Heart left ventricle (tissue), 13 donors: ENCODE results near the gene MTOR.

Experiments used
- CTCF ChIP-seq, 12 donors: fragments of 200-600 bp; sonication (generic) in 4 of 12; IDR thresholded peaks; one replicate each; pipeline versions ENCODE4 v1.5.0 to v1.8.0; 2018 to 2022; ENCODE audit warnings: antibody characterized with exemption in 12 of 12, mild to moderate bottlenecking in 5 of 12
- POLR2A ChIP-seq, 2 donors: fragments of 450-650 bp; IDR thresholded peaks; one replicate each; pipeline ENCODE4 v1.6.1; 2017; ENCODE audit warnings: antibody characterized with exemption in 2 of 2, mild to moderate bottlenecking in 2 of 2, moderate library complexity in 2 of 2
- donor health status: ischemic (EF 13 %, LVEDD 7.1; RV severe dilation, severe dysfunction).
- donor health status: DM: no; HTN: yes; CAD: no.
- donor health status: DM: no; HTN: no; CAD: no.
- donor health status: ischemic (EF 25% LVEDD 6.9; RV normal size, moderate dysfunction).
- donor health status: ischemic (EF 25% LVEDD 5.7; RV mildly dilated, moderate dysfunction).
- donor health status: ischemic (EF 35%, LVEDD 5.7; RV mildly dilated, moderate dysfunction).
- donor health status: nonischemic (EF 11% LVEDD 7.7; RV severe dilation, severe dysfunction).
- donor health status: DM: yes; HTN: yes; CAD: no.
- donor health status: PGD.
- donor health status: ischemic (EF 29% LVEDD 5.4; RV normal size, mild dysfunction).
- donor health status: nonischemic (EF 23%, LVEDD 6.1; RV moderate dilation, normal function).

GRCh38 chr1:11248169-11248568 lies 14.2 kb downstream of the MTOR start:
- TF ChIP-seq CTCF (IDR thresholded peaks at IDR 0.05) (no peak), POLR2A (IDR thresholded peaks at IDR 0.05) (no peak)
